Common myeloid progenitor, CD34-positive (primary cell): ENCODE data around the gene PLCB4.

Experiments
- CTCF ChIA-PET: fragments of 350-600 bp; sonication (Branson Sonifier 250); formaldehyde crosslinking; loops from one replicate; lab custom pipeline; 2021; ENCODE audit warnings: antibody characterized with exemption; lab: Charles Lee
- POLR2A ChIA-PET: fragments of 350-600 bp; sonication (Branson Sonifier 250); formaldehyde crosslinking; loops from one replicate; lab custom pipeline; 2021; ENCODE audit warnings: antibody characterized with exemption; lab: Charles Lee
- DNase-seq, 3 donors: peaks; one replicate each; pipeline versions ENCODE4 v3.0.0 to v3.0.0-alpha.2; 2013
- H3K27ac ChIP-seq, 2 experiments: 1 replicate in 1 of 2; 2 replicates in 1 of 2; pipeline ENCODE4 v1.7.0; 2013; ENCODE audit warnings: inconsistent platforms in 2 of 2, low read length in 2 of 2, mild to moderate bottlenecking in 2 of 2, low read depth in 1 of 2, moderate library complexity in 1 of 2; ENCODE audit not compliant: severe bottlenecking in 2 of 2, insufficient read depth in 1 of 2, poor library complexity in 1 of 2
- H3K27me3 ChIP-seq, 5 experiments: replicated peaks in 2 of 5; 1 replicate in 3 of 5; 2 replicates in 2 of 5; pipeline versions ENCODE4 v1.6.1 to v1.7.0; 2013; ENCODE audit warnings: low read length in 4 of 5, mild to moderate bottlenecking in 2 of 5, moderate library complexity in 2 of 5, inconsistent platforms in 1 of 5; ENCODE audit not compliant: insufficient read depth in 5 of 5, control insufficient read depth in 4 of 5
- H3K36me3 ChIP-seq, 4 experiments: 1 replicate in 2 of 4; 2 replicates in 2 of 4; pipeline versions ENCODE4 v1.6.1 to v1.7.0; 2013; ENCODE audit warnings: low read length in 3 of 4, control low read depth in 1 of 4, mild to moderate bottlenecking in 1 of 4; ENCODE audit not compliant: control insufficient read depth in 4 of 4, insufficient read depth in 4 of 4
- H3K4me1 ChIP-seq, 4 experiments: 1 replicate in 3 of 4; 2 replicates in 1 of 4; pipeline versions ENCODE4 v1.6.1 to v1.7.1; 2013; ENCODE audit warnings: low read length in 3 of 4, mild to moderate bottlenecking in 3 of 4, control low read depth in 1 of 4, inconsistent platforms in 1 of 4, moderate library complexity in 1 of 4; ENCODE audit not compliant: control insufficient read depth in 4 of 4, insufficient read depth in 4 of 4; ENCODE audit errors: control extremely low read depth in 1 of 4
- H3K4me3 ChIP-seq, 7 experiments: 1 replicate in 4 of 7; 2 replicates in 3 of 7; pipeline versions ENCODE4 v1.5.1 to v1.7.0; 2013; ENCODE audit warnings: mild to moderate bottlenecking in 7 of 7, low read length in 6 of 7, moderate library complexity in 6 of 7, inconsistent platforms in 2 of 7, low read depth in 2 of 7, control low read depth in 1 of 7; ENCODE audit not compliant: insufficient read depth in 4 of 7, control insufficient read depth in 1 of 7; ENCODE audit errors: extremely low read depth in 1 of 7
- H3K9me3 ChIP-seq, 5 experiments: 1 replicate in 4 of 5; 2 replicates in 1 of 5; pipeline versions ENCODE4 v1.6.1 to v1.7.1; 2013; ENCODE audit warnings: low read length in 4 of 5, mild to moderate bottlenecking in 2 of 5, inconsistent platforms in 1 of 5, low read depth in 1 of 5, moderate library complexity in 1 of 5; ENCODE audit not compliant: control insufficient read depth in 4 of 5, insufficient read depth in 2 of 5; ENCODE audit errors: control extremely low read depth in 1 of 5
- WGBS: methylation state at CpG from one replicate; pipeline ENCODE4 v1.1.5; 2013; ENCODE audit not compliant: insufficient coverage; 5-methylcytosine and 5-hydroxymethylcytosine counted together

Gene PLCB4

GRCh38 chr20:9367746-9368145, 298.9 kb downstream of the PLCB4 start:
- Histone ChIP-seq H3K27me3 (no peaks in the 10 kb centered on the region), H3K9me3 (no peaks in the 10 kb centered on the region), H3K4me3 (no peak overlapping the region), H3K36me3 (peaks cover 0 to 22% (median 15%) of the 10 kb centered on the region in 4 experiments), H3K27ac (no peak overlapping the region), H3K4me1 (no peaks in the 10 kb centered on the region)
- 100% methylated on average over 1 of the region's 2 CpGs for WGBS
- DNase-seq = no peak
- CTCF ChIA-PET = interaction anchor here (1.2 to 2.1 kb wide), 2 partner anchors 10 to 11 kb away, joined by 3 to 7 read pairs; no protein-coding TSS in a partner anchor
- POLR2A ChIA-PET = no interaction called here

DNA sequence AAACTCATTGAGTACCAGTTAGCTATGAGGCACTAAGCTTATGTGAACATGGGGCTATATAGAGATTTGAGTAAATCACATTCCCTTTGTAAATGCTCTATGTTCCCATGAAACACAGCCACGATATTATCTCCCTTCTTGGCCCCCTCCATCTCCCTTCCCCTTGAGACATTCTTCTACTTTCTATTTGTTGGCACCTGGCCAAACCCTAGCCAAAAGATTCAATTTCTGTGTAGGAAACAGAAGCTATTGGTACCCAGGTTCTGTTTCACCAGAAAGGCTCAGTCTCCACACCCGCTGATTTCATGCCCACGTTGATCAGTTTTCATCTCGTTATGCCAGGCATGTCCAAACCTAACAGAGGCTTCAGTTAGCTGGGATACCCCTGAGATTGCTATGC, 300.0 kb downstream of the PLCB4 start:
- Histone ChIP-seq H3K9me3 (no peaks in the 10 kb centered on the region), H3K27me3 (no peaks in the 10 kb centered on the region), H3K27ac (no peak overlapping the region), H3K4me1 (no peaks in the 10 kb centered on the region), H3K4me3 (no peak overlapping the region), H3K36me3 (peaks cover 0 to 13% (median 10%) of the 10 kb centered on the region in 4 experiments)
- ChIA-PET CTCF (interaction anchor here (1.0 to 2.1 kb wide), 5 partner anchors 9 to 619 kb away, joined by 3 to 8 read pairs (median 4); no protein-coding TSS in a partner anchor), POLR2A (no interaction called here)
- WGBS = 97% methylated on average over 3 of the region's 4 CpGs
- DNase-seq = no peak

GRCh38 chr20:9369557-9369956, 300.7 kb downstream of the PLCB4 start:
- CTCF ChIA-PET = interaction anchor here (0.6 to 2.1 kb wide), 7 partner anchors 10 to 620 kb away, joined by 3 to 8 read pairs (median 3); no protein-coding TSS in a partner anchor
- POLR2A ChIA-PET = no interaction called here

DNA sequence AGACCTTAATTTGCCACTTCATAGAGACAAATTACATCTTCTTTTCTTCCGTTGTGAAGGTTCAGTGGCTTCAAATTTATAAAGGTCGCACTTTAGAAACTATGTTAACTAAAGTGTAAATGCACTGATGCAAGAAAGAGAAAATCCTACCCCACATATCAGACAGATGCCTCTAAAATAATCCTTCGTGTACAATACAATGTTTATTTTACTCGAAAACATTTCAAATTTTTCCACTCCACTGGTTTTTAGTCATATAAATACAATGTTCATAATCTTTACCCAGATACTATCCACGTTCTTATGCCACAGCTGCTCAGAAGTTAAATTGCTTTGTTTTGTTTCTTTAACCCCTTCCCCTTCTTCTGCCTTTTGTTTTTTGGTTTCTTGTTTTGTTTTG, 305.2 kb downstream of the PLCB4 start:
- Histone ChIP-seq H3K27ac (no peak overlapping the region), H3K27me3 (no peaks in the 10 kb centered on the region), H3K4me1 (no peaks in the 10 kb centered on the region), H3K9me3 (no peaks in the 10 kb centered on the region), H3K4me3 (no peak overlapping the region), H3K36me3 (peaks cover 2 to 15% (median 4%) of the 10 kb centered on the region in 4 experiments)
- no peak for DNase-seq
- ChIA-PET POLR2A (no interaction called here), CTCF (no interaction called here)
- WGBS = 100% methylated on average over 2 of the region's 5 CpGs

More at GRCh38 chr20:9369557-9369956, 300.7 kb downstream of the PLCB4 start:
- no peaks in the 10 kb centered on the region for H3K27me3 ChIP-seq
- no peaks in the 10 kb centered on the region for H3K4me1 ChIP-seq
- peaks cover 0 to 8% (median 8%) of the 10 kb centered on the region in 4 experiments for H3K36me3 ChIP-seq
- 98% methylated on average over 4 of the region's 4 CpGs for WGBS
- H3K9me3 ChIP-seq = no peaks in the 10 kb centered on the region
- no peak for DNase-seq
- no peak overlapping the region for H3K27ac ChIP-seq
- H3K4me3 ChIP-seq = no peak overlapping the region

GRCh38 chr20:9374480-9374879, 305.6 kb downstream of the PLCB4 start:
- DNase-seq = no peak
- Histone ChIP-seq H3K4me3 (no peak overlapping the region), H3K27me3 (no peaks in the 10 kb centered on the region), H3K27ac (no peak overlapping the region), H3K9me3 (no peaks in the 10 kb centered on the region), H3K4me1 (no peaks in the 10 kb centered on the region), H3K36me3 (peaks cover 2 to 15% (median 4%) of the 10 kb centered on the region in 4 experiments)
- no CpG with 5 or more reads among the region's 1 CpG for WGBS
- POLR2A ChIA-PET = no interaction called here
- CTCF ChIA-PET = no interaction called here

DNA sequence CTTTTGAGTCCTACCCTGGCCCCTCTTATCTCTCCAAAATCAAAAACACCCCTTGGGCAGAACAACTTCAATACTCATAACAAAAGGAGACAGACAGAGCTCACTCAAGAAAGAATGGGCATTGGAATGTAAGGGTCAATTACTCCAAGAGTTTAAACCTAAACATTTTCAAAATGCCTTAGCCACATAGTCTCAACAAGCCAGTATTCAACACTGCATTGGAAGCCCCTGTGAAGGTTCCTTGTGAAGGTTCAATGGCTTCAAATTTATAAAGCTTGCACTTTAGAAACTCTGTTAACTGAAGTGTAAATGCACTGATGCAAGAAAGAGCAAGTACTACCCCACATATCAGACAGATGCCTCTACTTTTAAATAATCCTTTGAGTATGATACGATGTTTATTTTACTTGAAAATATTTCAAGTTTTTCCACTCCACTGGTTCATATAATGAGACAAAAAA, 306.4 kb downstream of the PLCB4 start:
- H3K4me3 ChIP-seq = no peak overlapping the region
- WGBS = no CpG with 5 or more reads among the region's 1 CpG
- ChIA-PET CTCF (no interaction called here), POLR2A (no interaction called here)
- DNase-seq = no peak
- H3K27ac ChIP-seq = no peak overlapping the region
- H3K36me3 ChIP-seq = peaks cover 0 to 11% (median 4%) of the 10 kb centered on the region in 4 experiments
- H3K27me3 ChIP-seq = no peaks in the 10 kb centered on the region
- no peaks in the 10 kb centered on the region for H3K9me3 ChIP-seq
- no peaks in the 10 kb centered on the region for H3K4me1 ChIP-seq

- peaks cover under 1 to 12% (median 3%) of the 10 kb centered on the region in 4 experiments for H3K36me3 ChIP-seq
- no peaks in the 10 kb centered on the region for H3K9me3 ChIP-seq
- H3K4me1 ChIP-seq = no peaks in the 10 kb centered on the region
- H3K4me3 ChIP-seq = no peak overlapping the region
- DNase-seq = no peak
- no peaks in the 10 kb centered on the region for H3K27me3 ChIP-seq
- CTCF ChIA-PET = interaction anchor here (0.7 to 1.7 kb wide), 2 partner anchors 12 to 148 kb away, joined by 3 to 5 read pairs; no protein-coding TSS in a partner anchor
- POLR2A ChIA-PET = no interaction called here
- WGBS = 100% methylated on average over 2 of the region's 2 CpGs
- H3K27ac ChIP-seq = no peak overlapping the region
Observed at GRCh38 chr20:9377007-9377406, 308.1 kb downstream of the PLCB4 start.
